Activated CD8-positive, alpha-beta memory T cell treated with anti-CD3 and anti-CD28 coated beads for 24 hours (primary cell): ENCODE data around the gene PINK1.
"Not testable (repeated sequence)": the region's sequence is repeated elsewhere in the genome, so short reads cannot be mapped to it uniquely, and the experiment has no call there.

ENCODE experiments used
- DNase-seq: peaks from one replicate; pipeline ENCODE4 v3.0.0-alpha.2; 2020

PINK1 gene

DNA sequence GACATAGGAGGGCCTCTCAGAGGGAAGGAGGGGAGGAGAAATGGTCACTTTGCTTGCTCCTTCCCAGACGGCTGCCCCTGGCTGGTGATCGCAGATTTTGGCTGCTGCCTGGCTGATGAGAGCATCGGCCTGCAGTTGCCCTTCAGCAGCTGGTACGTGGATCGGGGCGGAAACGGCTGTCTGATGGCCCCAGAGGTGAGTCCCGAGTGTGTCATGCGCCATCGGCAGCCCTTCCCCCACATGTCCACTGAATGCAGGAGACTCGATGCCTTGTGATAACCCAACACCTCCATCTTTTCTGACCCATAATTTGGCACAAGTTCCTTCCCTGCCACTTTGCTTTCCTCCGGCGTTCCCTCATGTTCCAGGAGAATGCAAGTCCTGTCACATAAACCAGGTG is 15.2 kb downstream of the PINK1 start:
- no peak for DNase-seq

DNA sequence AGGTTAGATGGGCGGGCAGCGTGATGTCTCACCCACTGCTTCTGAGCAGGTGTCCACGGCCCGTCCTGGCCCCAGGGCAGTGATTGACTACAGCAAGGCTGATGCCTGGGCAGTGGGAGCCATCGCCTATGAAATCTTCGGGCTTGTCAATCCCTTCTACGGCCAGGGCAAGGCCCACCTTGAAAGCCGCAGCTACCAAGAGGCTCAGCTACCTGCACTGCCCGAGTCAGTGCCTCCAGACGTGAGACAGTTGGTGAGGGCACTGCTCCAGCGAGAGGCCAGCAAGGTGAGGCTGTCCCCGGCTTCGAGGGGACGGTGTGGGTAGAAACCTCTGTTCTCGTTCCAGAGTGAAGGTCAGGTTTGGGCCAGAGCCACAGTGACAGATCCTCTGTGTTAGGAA is 15.7 kb downstream of the PINK1 start:
- no peak for DNase-seq

DNA sequence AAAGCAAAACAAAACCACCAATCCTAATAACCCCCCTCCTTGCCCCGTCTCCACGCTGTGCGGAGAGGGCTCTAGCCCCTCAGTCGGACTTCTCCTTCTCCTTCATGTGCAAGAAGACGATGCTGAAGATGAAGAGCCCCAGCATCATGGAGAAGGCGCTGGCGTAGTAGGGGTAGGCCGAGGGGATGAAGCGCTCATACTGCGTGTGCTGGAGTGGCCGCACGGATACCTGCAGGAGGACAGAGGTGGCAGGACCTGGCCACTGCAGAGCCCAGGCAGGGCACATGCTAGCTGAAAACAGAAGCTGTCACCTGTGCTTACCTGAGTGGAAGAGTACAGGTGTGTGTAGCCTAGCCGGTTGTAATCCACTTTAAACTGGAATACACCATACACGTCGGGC is 19.0 kb downstream of the PINK1 start:
- DNase-seq, result no peak

DNA sequence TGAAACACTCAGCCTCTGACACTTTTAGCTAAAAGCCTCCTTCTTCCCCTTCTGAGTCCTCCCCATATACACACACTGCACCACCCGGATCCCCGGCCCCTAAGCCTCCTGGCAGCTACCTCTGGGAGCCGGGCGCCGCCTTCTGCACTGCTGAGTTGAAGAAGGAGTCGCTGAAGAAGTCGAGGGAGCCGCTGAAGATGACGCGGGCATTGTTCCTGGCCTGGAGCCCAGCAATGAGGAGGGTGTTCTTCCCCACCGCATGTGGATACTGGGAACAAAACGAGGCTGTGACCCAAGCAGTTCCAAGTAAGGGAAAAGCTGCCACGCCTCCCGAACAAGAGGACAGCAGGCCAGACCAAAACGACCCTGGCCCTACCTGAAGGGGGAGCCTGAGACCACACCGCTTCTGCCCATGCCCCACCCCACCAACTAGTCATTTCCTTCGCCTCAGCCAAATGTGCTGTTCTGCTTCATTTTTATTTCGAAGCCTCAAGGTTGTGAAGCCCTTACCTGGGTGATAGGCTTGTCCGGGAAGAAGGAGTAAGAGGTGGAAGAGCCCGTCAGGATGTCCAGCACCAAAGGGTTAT is 20.9 kb downstream of the PINK1 start:
- DNase-seq, result no peak

DNA sequence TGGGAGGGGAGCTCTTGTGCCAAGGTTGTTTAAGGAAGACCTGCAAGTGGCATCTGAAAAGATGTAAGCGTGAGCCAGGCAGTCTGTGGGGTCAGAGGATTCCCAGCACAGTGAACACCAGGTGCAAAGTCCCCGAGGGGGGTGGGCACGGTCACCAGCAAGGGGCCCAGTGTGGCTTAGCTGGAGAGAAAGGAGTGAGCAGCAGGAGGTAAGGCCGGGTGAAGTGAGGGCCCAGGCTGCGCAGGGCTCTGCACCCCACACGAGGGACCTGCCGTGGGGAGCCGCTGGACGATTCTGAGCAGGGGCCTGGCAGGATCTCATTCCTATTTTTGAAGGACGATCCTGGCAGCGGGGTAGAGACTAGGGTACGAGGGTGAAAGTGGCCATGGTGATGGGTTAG is 23.8 kb downstream of the PINK1 start:
- DNase-seq, result no peak

DNA sequence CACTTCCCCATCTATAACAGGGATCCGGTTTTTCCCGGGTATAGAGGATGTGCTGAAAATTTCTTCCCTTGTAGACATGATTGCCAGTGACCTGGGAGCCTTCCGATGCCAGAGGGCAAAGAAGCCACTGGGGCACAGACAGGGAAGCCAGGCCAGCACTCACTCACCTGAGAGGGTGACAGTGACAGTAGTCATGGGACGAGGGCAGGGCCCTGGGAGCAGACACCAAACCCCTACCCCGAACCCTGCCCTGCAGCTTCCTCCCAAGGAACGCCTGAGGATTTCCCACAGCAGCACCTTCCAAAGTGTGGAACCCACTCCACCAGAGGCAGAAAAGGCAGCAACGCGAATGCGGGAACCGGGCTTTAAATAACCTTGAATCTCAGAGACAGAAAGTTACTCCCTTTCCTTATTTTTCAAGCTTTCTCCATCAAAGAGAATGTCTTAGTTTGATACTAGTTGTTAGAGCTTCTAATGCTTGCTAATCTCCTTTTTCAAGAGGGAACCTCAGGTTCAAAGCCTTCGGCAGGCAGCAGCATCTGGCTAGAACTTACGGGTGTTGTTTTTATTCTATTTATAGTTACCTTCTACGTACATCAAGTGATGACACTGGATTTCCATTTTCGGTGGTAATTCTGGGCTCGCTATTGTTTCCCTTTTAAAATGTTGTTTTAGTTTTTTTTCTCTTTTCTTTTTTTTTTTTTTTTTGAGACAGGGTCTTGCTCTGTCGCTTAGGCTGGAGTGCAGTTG is 25.1 kb downstream of the PINK1 start:
- no peak for DNase-seq

DNA sequence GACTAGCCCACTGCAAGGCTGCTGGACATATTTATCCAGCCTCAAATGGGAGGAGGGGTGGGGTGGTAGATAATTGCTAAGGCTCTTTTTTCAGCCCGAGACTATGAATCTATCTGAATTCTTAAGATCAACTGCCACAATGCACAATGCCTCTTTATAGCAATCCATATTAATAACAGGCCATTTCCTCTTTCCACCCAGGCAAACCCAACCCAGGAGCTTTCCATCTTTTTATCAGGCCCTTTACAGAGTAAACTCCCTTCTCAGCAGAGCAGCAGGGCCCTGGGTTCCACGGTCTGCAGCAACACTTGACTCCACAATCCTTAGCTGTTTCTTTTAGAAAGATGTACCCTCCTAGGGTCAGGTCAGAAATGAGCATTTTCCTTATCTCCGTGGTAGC is 27.1 kb downstream of the PINK1 start:
- no peak for DNase-seq

DNA sequence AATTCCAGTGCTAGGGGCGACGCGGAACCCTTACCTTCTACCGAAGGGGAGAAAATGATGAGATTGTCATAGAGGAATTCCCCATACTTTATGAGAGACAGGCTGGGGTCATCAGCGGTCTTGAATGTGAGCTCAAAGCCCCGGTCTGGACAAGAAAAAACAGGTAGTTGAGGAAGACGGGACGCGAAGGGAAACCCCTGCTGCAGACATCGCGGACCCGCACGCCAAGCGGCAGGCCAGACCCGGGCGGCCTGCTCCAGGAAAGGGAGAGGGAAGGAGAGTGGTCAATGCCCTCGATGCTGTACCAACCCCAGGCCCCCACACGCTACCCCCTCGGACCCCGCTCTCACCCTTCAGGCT is 27.6 kb downstream of the PINK1 start:
- no peak for DNase-seq

DNA sequence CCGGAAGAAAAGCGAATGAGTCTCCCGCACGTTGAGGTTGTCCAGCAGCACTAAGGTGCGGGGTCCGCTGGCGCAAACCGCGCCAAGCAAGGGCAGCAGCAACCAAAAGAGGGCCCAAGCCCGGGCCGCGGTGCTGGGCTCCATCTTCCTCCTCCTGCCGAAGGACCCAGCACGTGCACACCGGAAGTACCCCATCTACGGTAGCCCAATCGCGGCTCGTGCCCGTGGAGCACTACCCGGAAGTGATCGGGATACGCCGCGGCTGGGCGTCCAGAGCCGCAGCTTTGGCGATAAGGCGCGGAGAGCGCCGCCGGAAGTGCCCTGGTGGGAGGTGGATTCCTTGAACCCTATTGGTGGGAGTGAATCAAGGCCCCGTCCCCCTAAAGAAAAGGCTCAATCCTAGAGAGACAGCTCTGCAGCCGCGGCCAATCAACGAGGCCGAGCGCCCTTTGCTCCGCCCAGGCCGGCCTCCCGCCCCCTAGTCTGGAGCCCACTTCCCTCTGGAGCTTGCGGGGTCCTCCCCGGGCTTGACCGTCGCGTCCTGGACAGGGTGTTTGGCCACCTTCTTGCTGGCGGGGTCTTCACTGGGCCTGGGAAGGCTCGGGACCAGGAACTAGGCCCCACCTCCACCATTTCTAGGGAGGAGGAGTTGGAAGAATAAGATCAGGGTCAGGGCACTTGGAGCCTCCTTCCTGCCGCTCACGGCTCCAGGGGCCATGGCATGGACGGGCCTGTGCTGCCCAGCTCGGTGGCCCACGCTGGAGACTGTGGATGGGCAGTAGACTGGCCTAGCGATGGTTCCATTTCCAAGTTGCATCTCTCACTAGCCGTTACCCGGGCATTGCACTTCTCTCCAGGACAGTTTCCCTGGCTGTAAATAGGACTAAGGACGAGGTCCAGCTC is 28.2 kb downstream of the PINK1 start, which contains the start of gene DDOST:
Gene DDOST (minus strand): TSS at position 163 of the 903 bp plus-strand sequence. CDS start 19 bp downstream, at position 144.
- peak; percentile 95 for DNase-seq

DNA sequence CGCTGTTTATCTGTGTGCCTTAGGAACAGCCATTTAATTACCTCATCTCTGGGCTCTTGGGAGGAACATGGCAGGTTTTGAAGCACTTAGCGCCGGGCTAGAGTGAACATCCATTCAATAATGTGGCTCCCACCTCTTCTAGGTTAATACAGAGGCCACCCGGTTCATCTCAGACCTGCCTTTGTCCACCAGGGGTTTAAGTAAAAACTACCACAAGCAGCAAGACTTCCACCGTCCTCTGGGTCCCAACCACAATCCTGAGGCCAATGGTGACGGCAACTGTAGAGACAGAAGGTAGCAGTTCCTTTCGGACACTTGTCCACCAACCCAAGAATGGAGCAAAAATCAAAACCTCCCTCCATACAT is 28.8 kb downstream of the PINK1 start:
- DNase-seq, result no peak

DNA sequence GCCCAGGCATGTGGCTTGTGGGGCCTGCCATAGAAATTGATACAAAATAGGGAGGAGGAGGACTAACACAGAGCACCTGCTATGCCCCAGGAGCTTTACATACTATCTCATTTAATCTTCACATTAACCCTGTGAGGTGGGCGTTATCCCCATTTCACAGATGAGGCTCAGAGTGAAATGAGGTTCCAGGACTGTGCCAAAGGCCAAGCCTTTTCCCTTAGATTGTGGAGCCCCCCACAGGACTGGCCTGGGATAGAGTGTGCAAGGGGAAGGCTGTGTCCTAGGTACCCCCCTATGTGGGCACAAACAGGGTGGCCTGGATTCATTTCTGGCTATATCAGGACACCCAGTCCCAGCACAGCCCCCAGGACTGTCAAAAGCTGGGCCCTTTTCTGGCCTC is 30.1 kb downstream of the PINK1 start:
- no peak for DNase-seq

DNA sequence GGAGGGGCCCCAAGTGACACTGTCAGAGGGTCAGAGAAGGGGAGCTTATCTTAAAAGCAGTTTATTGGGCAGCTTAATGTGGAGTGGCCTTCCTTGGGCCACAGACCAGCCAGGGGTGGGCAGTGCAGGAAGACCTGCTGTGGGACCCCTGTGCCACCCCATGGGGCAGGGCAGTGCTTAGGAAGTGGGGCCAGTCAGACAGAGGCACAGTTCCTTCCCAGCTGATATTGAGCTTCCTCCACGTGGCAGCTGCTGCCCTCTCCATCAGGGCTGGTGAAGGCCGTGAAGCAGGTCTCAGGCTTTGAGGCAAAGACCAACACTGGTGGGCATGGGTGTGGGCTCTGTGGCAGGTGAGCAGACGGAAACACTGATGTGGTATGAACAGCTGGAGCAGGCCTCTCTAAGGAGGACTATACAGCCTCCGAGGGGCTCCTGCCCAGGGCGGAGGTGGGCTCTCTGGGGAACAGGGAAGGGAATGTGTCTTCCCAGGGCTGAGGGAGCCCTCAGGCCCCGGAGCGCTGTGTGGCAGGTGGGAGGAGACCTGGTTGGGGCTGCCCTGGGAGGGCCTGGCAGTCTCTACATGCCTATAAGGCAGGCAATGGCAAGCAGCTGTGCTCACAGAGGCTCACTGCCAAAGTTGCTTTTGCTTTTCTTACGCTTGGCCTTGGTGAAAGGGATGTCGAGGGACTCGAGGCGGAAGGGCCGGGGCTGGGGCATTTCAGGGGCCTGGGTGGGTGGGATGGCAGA is 30.9 kb downstream of the PINK1 start:
- no peak for DNase-seq

DNA sequence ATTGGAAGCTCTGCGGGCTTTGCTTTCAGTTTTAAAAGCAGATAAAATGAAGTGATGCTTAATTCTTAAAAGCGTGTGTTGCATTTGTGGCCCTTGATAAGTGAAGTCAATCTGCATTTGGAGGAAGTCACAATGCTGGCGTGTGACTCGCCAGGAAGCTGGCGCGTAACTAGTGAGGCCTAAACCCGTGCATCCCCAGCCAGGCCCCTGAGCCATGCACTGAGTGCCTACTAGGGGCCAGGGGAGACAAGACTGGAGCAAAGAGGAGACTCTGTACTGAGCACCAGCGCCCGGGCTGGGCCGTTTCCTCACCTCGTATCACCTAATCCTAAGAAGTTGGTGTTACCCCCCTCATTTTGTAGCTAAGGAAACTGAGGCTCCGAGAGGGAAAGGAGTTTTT is 32.5 kb downstream of the PINK1 start:
- DNase-seq, result no peak

DNA sequence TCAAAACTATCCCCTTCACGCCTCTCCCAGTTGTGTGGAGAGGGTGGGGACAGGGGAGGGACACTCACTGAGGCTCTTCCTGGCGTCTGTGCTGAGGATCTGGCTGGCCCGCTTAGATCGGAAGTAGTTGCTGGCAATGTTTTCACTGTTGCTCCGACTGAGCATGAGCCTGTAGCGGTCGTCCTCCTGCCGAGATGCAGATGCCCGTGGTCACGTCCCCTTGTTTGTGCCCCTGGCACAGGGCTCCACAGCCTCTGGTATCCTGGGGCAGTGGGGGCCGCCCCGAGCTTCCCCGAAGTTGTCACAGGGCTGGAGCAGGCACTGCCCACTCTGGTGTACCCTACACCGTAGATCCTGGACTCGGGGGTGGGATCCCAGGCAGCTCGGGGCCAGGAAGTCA is 32.9 kb downstream of the PINK1 start:
- no peak for DNase-seq

DNA sequence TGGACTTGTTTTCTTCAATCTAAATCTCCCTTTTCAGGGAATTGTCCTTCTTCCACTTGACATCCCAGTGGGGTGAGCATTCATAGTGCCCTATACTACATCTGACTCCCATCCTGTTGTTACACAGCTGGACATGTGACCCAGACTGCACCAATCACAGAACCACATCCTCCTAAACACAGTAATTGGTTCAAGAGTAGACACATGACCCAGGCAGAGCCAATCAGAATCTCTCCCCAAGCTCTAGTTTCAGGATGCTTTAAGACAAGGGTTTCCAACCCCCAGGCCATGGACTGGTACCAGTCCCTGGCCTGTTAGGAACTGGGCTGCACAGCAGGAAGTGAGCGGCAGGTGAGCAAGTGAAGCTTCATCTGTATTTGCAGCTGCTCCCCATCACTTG is 33.5 kb downstream of the PINK1 start:
- DNase-seq, result no peak

DNA sequence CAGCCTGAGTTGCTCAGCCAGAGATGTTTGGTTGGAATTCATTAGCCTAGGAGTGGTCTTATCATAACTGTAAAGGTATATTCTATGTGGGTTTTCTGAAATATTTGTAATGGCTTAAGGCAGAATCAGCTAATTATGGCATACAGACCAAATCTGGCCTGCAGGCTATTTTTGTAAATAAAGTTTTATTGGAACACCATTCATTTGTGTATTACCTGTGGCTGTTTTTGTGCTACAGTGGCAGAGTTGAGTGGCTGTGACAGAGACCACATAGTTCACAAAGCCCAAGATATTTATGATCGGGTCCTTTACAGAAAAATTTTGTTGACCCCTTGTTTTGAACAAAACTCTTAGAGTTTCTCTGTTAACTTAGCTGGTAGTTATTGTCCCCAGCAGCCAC is 35.3 kb downstream of the PINK1 start:
- no peak for DNase-seq

DNA sequence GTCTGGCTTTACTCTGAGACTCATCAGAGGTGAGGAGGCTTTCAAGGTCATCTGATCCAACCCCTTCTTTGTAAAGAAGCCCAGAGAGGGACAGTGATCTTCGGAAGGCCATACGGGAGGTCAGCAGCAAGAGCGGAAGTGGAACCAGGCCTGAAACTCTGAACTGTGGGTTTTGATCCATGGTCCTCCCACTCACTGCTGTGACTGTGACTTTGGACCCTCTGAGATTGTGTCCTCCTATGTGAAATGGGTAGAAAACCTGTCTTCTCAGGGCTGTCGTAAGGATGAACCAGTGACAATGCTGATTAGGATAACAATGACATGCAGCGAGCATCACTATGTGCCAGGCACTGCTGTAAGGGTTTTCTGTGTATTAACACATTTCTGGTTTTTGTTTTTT is 37.7 kb downstream of the PINK1 start:
- DNase-seq, result no peak

DNA sequence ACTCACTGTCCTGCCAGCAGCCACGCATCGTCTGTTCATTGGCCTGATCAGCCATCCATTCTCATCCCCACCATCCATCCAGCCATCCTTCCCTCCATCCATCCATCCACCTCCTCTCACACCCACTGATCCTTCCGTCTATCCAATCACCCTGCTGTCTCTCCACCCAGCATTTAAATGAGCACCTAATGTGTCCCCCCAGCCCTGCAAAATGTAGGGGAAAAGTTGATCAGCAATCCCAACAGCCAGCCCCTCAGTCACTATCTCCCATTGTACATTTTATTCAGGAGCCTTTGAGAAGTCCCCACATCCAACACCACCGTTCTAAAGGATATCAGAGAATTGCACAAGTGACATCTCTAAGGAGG is 39.0 kb downstream of the PINK1 start:
- DNase-seq, result no peak

DNA sequence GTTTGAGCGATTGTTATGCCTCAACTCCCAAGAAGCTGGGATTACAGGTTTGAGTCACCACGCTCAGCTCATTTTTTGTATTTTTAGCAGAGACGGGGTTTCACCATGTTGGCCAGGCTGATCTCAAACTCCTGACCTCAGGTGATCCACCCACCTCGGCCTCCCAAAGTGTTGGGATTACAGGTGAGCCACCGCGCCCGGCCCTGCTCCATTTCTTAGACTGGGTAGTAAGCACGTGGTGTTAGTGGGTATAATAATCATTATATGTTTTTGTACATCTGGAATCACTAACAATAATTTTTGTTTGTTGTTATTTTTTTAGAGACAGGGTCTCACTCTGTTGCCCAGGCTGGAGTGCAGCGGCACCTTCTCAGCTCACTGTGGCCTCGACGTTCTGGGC is 40.4 kb downstream of the PINK1 start:
- DNase-seq, result not testable (repeated sequence)

DNA sequence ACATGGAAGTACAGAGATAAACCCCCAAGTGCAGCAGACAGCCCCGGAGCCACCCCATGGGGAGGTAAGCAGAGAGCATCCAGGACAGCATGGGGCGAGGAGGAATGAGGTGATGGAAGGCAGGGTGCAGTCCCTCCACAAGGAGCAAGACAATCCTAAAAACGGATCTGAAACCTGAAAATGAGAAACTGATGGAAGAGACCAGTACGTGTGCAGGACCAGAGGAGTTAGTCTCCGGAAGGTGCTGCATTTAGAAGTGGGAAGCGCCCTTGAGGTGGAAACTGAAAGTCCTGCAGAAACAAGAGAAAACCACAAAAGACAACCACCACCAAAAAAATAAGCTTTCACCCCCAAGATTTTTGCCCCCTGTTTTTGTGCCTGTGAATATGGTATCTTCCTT is 45.3 kb downstream of the PINK1 start:
- DNase-seq, result no peak

DNA sequence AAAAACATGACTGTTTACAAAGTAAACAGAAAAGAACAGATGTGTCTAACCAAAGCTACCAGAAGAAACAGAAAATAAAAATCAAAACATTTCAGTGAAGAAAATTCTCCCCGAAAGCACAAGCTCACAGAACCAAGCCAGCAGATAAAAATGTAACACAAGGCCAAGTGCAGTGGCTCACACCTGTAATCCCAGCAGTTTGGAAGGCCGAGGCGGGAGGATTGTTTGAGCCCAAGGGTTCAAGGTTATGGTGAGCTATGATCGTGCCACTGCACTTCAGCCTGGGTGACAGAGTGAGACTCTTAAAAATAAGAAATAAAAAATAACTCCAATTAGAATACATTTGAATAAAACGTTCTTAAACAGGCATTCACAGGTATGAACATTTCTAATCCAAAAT is 47.0 kb downstream of the PINK1 start:
- DNase-seq, result no peak

DNA sequence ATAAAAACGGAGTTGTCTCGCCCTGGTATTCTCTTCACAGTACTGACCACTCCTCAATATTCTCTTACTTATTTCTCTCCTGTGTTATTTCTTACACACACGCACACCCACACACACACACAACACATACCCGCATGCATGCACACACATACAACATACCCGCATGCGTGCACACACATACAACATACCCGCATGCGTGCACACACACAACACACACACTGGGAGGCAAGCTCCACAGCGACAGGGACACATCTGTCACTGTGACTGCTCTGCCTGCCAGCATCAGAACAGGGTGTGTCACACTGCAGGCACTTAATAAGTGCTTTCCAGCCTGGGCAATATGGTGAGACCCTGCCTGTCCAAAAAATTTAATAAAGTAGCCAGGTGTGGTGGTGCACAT is 48.7 kb downstream of the PINK1 start:
- no peak for DNase-seq

DNA sequence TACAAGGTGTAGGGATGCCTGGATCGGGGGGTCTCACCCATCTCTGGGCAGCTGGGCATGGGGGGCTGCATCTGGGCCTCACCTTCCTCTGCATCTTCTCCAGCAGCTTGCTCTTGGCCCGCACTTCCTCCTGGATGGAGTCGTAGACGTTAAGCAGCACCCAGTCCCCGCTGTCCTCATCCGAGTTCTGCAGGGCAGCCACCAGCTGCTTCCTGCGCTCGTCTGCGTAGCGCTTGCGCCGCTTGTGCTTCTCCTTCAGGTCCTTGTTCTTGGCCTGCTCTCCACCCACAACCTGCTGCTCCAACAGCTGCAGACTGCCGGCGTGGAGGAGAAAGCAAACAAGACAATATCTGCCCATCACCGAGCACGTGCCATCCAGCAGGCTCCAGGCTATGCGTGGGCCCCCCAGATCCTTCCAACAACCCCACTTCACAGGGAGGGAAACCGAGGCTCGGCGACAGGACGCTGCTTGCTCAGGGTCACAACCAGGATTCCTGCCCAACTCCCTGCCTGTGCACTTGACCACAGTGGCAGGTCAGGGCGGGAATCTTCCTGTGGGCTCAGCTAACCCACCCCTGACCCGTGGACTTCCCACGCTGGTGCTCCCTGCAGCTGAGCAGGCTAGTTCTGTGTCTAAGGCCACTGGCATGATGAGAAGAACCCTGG is 49.4 kb downstream of the PINK1 start:
- DNase-seq, result no peak
